HCT116 (cell line): ENCODE measurements around the gene AAMDC. TPM values are rescaled to one million over a fixed set of nuclear protein-coding genes. Genes with fewer than 3 reads are reported as not detected.

Experiments
- ATAC-seq: fragments of 200-7000 bp; cut with Tn5 transposase; 2 replicates; pipeline ENCODE4 v1.9.1; 2020; ENCODE audit warnings: mild to moderate bottlenecking, moderate library complexity
- BruUV-seq: library from RNA; stranded (reverse); fragments of 400-500 nt; replicated peaks from 2 replicates; lab custom pipeline; 2021; lab: Mats Ljungman, UMichigan
- CTCF ChIA-PET: fragments of 300-600 bp; sonication (Branson Sonifier 250); formaldehyde crosslinking; loops from one replicate; lab custom pipeline; 2021; ENCODE audit warnings: antibody characterized with exemption; lab: Charles Lee
- POLR2A ChIA-PET: fragments of 300-600, 350-600 bp; sonication (Branson Sonifier 250); formaldehyde crosslinking; loops from one replicate; lab custom pipeline; 2021; ENCODE audit warnings: antibody characterized with exemption; lab: Charles Lee
- RAD21 ChIA-PET, 2 experiments: fragments of 300-600 bp; sonication (Branson Sonifier 250); formaldehyde crosslinking; loops; one replicate each; lab custom pipeline; 2023; ENCODE audit warnings: low total read pairs in 2 of 2; ENCODE audit not compliant: uncharacterized antibody in 2 of 2, unreplicated experiment in 2 of 2, low non-redundant PET in 1 of 2; lab: Charles Lee
- DNase-seq: peaks from one replicate; pipeline ENCODE4 v3.0.0-alpha.2; 2010; ENCODE audit warnings: low read depth, low spot score
- H2AFZ ChIP-seq: fragments of 200-600 bp; shearing (Covaris generic), sonication (generic); 2 replicates; pipeline ENCODE4 v1.6.1; 2017; ENCODE audit warnings: low read depth, mixed run types, mixed read lengths, antibody characterized with exemption, low read length; ENCODE audit not compliant: poor library complexity, severe bottlenecking
- H3K27ac ChIP-seq: 2 replicates; pipeline ENCODE4 v1.5.1; 2012; ENCODE audit warnings: low read depth, low read length
- H3K27me3 ChIP-seq: fragments of 200-600 bp; sonication (generic); 2 replicates; pipeline ENCODE4 v1.6.1; 2016; ENCODE audit warnings: mixed run types, low read length, mixed read lengths; ENCODE audit not compliant: insufficient read depth
- H3K36me3 ChIP-seq, 2 experiments: fragments of 200-500 bp in 1 of 2; fragments of 200-600 bp in 1 of 2; sonication (Bioruptor generic) in 1 of 2; sonication (generic) in 1 of 2; 2 replicates each; pipeline versions ENCODE4 v1.5.1 to v1.6.1; 2014 to 2016; ENCODE audit warnings: low read length in 2 of 2, inconsistent platforms in 1 of 2, mixed read lengths in 1 of 2, mixed run types in 1 of 2; ENCODE audit not compliant: insufficient read depth in 2 of 2, control insufficient read depth in 1 of 2
- H3K4me1 ChIP-seq, 2 experiments: fragments of 200-600 bp in 1 of 2; sonication (generic) in 1 of 2; 2 replicates each; pipeline versions ENCODE4 v1.5.1 to v1.6.1; 2012 to 2017; ENCODE audit warnings: low read length in 2 of 2, inconsistent platforms in 1 of 2, mild to moderate bottlenecking in 1 of 2, mixed read lengths in 1 of 2, mixed run types in 1 of 2, moderate library complexity in 1 of 2; ENCODE audit not compliant: insufficient read depth in 2 of 2, control insufficient read depth in 1 of 2
- H3K4me2 ChIP-seq: fragments of 200-600 bp; sonication (generic); 2 replicates; pipeline ENCODE4 v1.6.1; 2017; ENCODE audit warnings: mixed run types, low read length, mixed read lengths
- H3K4me3 ChIP-seq, 2 experiments: fragments of 200-600 bp in 1 of 2; sonication (generic) in 1 of 2; replicated peaks in 1 of 2; 2 replicates each; pipeline ENCODE4 v1.5.1; 2011 to 2016; ENCODE audit warnings: low read length in 2 of 2, control low read depth in 1 of 2, low read depth in 1 of 2, mild to moderate bottlenecking in 1 of 2, mixed read lengths in 1 of 2, mixed run types in 1 of 2
- H3K79me2 ChIP-seq: fragments of 200-600 bp; sonication (generic); 2 replicates; pipeline ENCODE4 v1.6.1; 2017; ENCODE audit warnings: mild to moderate bottlenecking, mixed run types, low read length, moderate library complexity, mixed read lengths; ENCODE audit not compliant: insufficient read depth
- H3K9ac ChIP-seq: fragments of 200-600 bp; sonication (generic); 2 replicates; pipeline ENCODE4 v1.6.1; 2016; ENCODE audit warnings: low read length, mixed read lengths
- H3K9me2 ChIP-seq: fragments of 200-600 bp; sonication (generic), shearing (Covaris generic); 2 replicates; pipeline ENCODE4 v1.6.1; 2017; ENCODE audit warnings: mixed run types, mild to moderate bottlenecking, moderate library complexity; ENCODE audit not compliant: insufficient read depth
- H3K9me3 ChIP-seq, 2 experiments: fragments of 200-500 bp in 1 of 2; fragments of 200-600 bp in 1 of 2; sonication (Bioruptor generic) in 1 of 2; sonication (generic) in 1 of 2; 2 replicates each; pipeline ENCODE4 v1.6.1; 2014 to 2017; ENCODE audit warnings: low read length in 2 of 2, mixed read lengths in 2 of 2, inconsistent platforms in 1 of 2, low read depth in 1 of 2, mild to moderate bottlenecking in 1 of 2, mixed run types in 1 of 2, moderate library complexity in 1 of 2; ENCODE audit not compliant: control insufficient read depth in 1 of 2, insufficient read depth in 1 of 2
- H4K20me1 ChIP-seq: fragments of 200-600 bp; sonication (generic), shearing (Covaris generic); 2 replicates; pipeline ENCODE4 v1.6.1; 2017; ENCODE audit warnings: mixed run types, mild to moderate bottlenecking, moderate library complexity; ENCODE audit not compliant: insufficient read depth
- CBX3 ChIP-seq: IDR thresholded peaks from 2 replicates; pipeline ENCODE4 v1.6.1; 2012; ENCODE audit warnings: low read depth
- CEBPB ChIP-seq: IDR thresholded peaks from 2 replicates; pipeline ENCODE4 v1.6.1; 2012; ENCODE audit warnings: low read depth
- CTCF ChIP-seq, 3 experiments: fragments of 200-600 bp in 1 of 3; sonication (generic) in 1 of 3; IDR thresholded peaks in 2 of 3; conservative IDR thresholded peaks in 1 of 3; 2 replicates each; pipeline ENCODE4 v1.5.1; 2012 to 2017; ENCODE audit warnings: low read depth in 2 of 3, low read length in 2 of 3, antibody characterized with exemption in 1 of 3, borderline replicate concordance in 1 of 3, control low read depth in 1 of 3, mild to moderate bottlenecking in 1 of 3, mixed read lengths in 1 of 3, mixed run types in 1 of 3, moderate library complexity in 1 of 3; ENCODE audit not compliant: insufficient read depth in 1 of 3
- EGR1 ChIP-seq: IDR thresholded peaks from 2 replicates; pipeline ENCODE4 v1.6.1; 2012; ENCODE audit warnings: low read depth
- ELF1 ChIP-seq: IDR thresholded peaks from 2 replicates; pipeline ENCODE4 v1.6.1; 2012; ENCODE audit warnings: low read depth, borderline replicate concordance
- EZH2 ChIP-seq: fragments of 200-600 bp; sonication (generic); IDR thresholded peaks from 2 replicates; pipeline ENCODE4 v1.6.1; 2017; ENCODE audit warnings: antibody characterized with exemption, mixed run types
- EZH2phosphoT487 ChIP-seq: fragments of 200-600 bp; IDR thresholded peaks from 2 replicates; pipeline ENCODE4 v1.6.1; 2018; ENCODE audit warnings: antibody characterized with exemption, borderline replicate concordance
- FOSL1 ChIP-seq: IDR thresholded peaks from 2 replicates; pipeline ENCODE4 v1.6.1; 2012; ENCODE audit warnings: low read depth
- JUND ChIP-seq: IDR thresholded peaks from 2 replicates; pipeline ENCODE4 v1.6.1; 2012
- POLR2A ChIP-seq: IDR thresholded peaks from 2 replicates; pipeline ENCODE4 v1.7.0; 2011; ENCODE audit warnings: borderline replicate concordance; ENCODE audit not compliant: insufficient read depth, insufficient read length; ENCODE audit errors: extremely low read depth
- POLR2AphosphoS5 ChIP-seq: IDR thresholded peaks from 2 replicates; pipeline ENCODE4 v1.6.1; 2011; ENCODE audit warnings: mild to moderate bottlenecking, low read depth, low read length, moderate library complexity
- REST ChIP-seq: IDR thresholded peaks from 2 replicates; pipeline ENCODE4 v1.6.1; 2012; ENCODE audit warnings: low read depth
- SIN3A ChIP-seq: IDR thresholded peaks from 2 replicates; pipeline ENCODE4 v1.6.1; 2012; ENCODE audit warnings: low read depth
- SP1 ChIP-seq: IDR thresholded peaks from 2 replicates; pipeline ENCODE4 v1.6.1; 2012; ENCODE audit warnings: low read depth
- SRF ChIP-seq: IDR thresholded peaks from 2 replicates; pipeline ENCODE4 v1.6.1; 2012; ENCODE audit warnings: low read depth
- TCF7L2 ChIP-seq: IDR thresholded peaks from 2 replicates; pipeline ENCODE4 v1.7.0; 2011; ENCODE audit warnings: borderline replicate concordance, inconsistent platforms; ENCODE audit not compliant: insufficient read depth, insufficient read length; ENCODE audit errors: extremely low read depth
- YY1 ChIP-seq: IDR thresholded peaks from 2 replicates; pipeline ENCODE4 v1.6.1; 2011; ENCODE audit warnings: low read length, low read depth, moderate library complexity, mild to moderate bottlenecking; ENCODE audit not compliant: insufficient replicate concordance; ENCODE audit errors: extremely low read depth
- ZBTB33 ChIP-seq: IDR thresholded peaks from 2 replicates; pipeline ENCODE4 v1.6.1; 2011; ENCODE audit warnings: mild to moderate bottlenecking, low read length, moderate library complexity; ENCODE audit not compliant: insufficient replicate concordance; ENCODE audit errors: extremely low read depth
- ZFX ChIP-seq: fragments of 450-650 bp; IDR thresholded peaks from 2 replicates; pipeline ENCODE4 v1.6.1; 2017
- ZNF274 ChIP-seq: fragments of 200-500 bp; sonication (Bioruptor generic); IDR thresholded peaks from 2 replicates; pipeline ENCODE4 v1.6.1; 2014; ENCODE audit warnings: mild to moderate bottlenecking, low read depth, low read length, inconsistent platforms
- intact Hi-C: fragments of 100-400 bp; cut with micrococcal nuclease; formaldehyde crosslinking; loops from 2 replicates; pipeline ENCODE4 v1.10.0; 2022
- total RNA-seq: library from RNA; stranded (reverse); gene quantifications from one replicate; pipeline ENCODE4 v1.2.1, GENCODE V29; 2021; ENCODE audit not compliant: unreplicated experiment

AAMDC gene
- total RNA-seq, 1 experiment from 2014 or later: 11.2 TPM

- TF ChIP-seq REST (no peak), ELF1 (no peak), POLR2A (no peak), ZFX (no peak), JUND (no peak), ZNF274 (no peak), EZH2phosphoT487 (no peak), SRF (no peak), EGR1 (no peak)
These were observed 50.9 kb downstream of the AAMDC start (continued) for GRCh38 chr11:77871855-77872254.

GRCh38 chr11:77873345-77873744 is 52.4 kb downstream of the AAMDC start:
- Histone ChIP-seq H4K20me1 (no peaks in the 10 kb centered on the region), H3K36me3 (peaks cover 0 to 1% of the 10 kb centered on the region in 2 experiments; a peak in 1 of 4 replicates), H3K4me1 (no peaks in the 10 kb centered on the region), H3K4me2 (no peak overlapping the region), H3K27me3 (no peaks in the 10 kb centered on the region), H2AFZ (no peak overlapping the region), H3K4me3 (no peak overlapping the region), H3K9ac (no peak overlapping the region), H3K27ac (no peak overlapping the region), H3K9me2 (no peaks in the 10 kb centered on the region), H3K9me3 (no peaks in the 10 kb centered on the region), H3K79me2 (no peaks in the 10 kb centered on the region)
- BruUV-seq: no TSS peak
- DNase-seq (no peak), ATAC-seq (no peak)
- intact Hi-C loops: no loop called here
- no peak for TF ChIP-seq ZBTB33
- no peak for TF ChIP-seq CTCF (IDR thresholded peaks at IDR 0.05 in 2 of 3, conservative IDR thresholded peaks at IDR 0.05 in 1 of 3; ENCODE audit: borderline replicate concordance in 1 of 3, insufficient read depth in 1 of 3, low read depth in 2 of 3, low read length in 2 of 3)
- no peak for TF ChIP-seq EGR1
- no peak for TF ChIP-seq TCF7L2
- TF ChIP-seq POLR2AphosphoS5: no peak
- no peak for TF ChIP-seq ZNF274
- no peak for TF ChIP-seq ZFX
- TF ChIP-seq EZH2: no peak
- TF ChIP-seq SRF: no peak
- no peak for TF ChIP-seq CBX3
- TF ChIP-seq YY1: no peak
- TF ChIP-seq CEBPB: no peak
- no peak for TF ChIP-seq FOSL1
- TF ChIP-seq POLR2A: no peak
- no peak for TF ChIP-seq EZH2phosphoT487
- TF ChIP-seq SP1: no peak
- TF ChIP-seq SIN3A: no peak
- ChIA-PET CTCF (no interaction called here), RAD21 (no interaction called here), POLR2A (no interaction called here)
